ENCODE data around the gene DYRK1A. TPM values are rescaled to one million over a fixed set of nuclear protein-coding genes. Genes with fewer than 3 reads are reported as not detected.

The DYRK1A gene
- polyA plus RNA-seq, 1 donor (not counting 4 experiments of a cell fraction or from before 2014, with no cell fraction given) = 25.3 TPM

DNA sequence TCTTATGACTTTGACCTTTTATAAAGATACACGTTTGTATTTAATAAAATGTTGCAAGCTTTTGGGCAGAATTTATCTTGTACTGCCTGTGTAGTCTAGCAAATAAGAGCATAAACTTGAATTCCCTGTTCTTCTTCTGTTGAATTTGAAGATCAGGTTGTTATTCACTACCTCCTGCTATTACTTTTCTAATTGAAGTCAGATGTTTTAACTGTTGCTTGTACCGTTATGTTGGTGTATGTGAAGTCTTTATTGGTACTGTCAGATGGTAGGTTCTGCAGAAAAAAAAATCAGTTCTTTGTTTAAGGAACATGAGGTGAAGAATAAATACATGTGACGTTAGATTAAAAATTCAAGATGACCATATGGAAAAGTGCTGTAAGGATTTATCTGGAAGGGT is 69.1 kb downstream of the DYRK1A start:
- dilution Hi-C loops (cut with MboI; ENCODE audit: extremely low pct_ligation_motif_present, low sequenced_read_pairs) = no loop called here
- Histone ChIP-seq H3K9me3 (ENCODE audit: control insufficient read depth, low read depth, low read length) (no peaks in the 10 kb centered on the region), H3K27me3 (ENCODE audit: control insufficient read depth, extremely low read depth, insufficient read depth, low read length) (no peaks in the 10 kb centered on the region), H3K36me3 (ENCODE audit: control insufficient read depth in 2 of 2, extremely low read depth in 1 of 2, insufficient read depth in 2 of 2, low read length in 2 of 2) (peaks cover 0 to 2% of the 10 kb centered on the region in 2 experiments), H3K79me2 (ENCODE audit: control insufficient read depth, insufficient read depth, low read length) (peaks cover 92% of the 10 kb centered on the region), H2AFZ (ENCODE audit: control insufficient read depth, low read length) (no peak overlapping the region), H3K4me1 (ENCODE audit: control insufficient read depth, extremely low read depth, insufficient read depth, low read length) (peaks cover 6% of the 10 kb centered on the region), H3K27ac (ENCODE audit: control insufficient read depth, insufficient read depth, low read length) (no peak overlapping the region), H3K9ac (ENCODE audit: control insufficient read depth, extremely low read depth, insufficient read depth, low read length) (no peak overlapping the region), H3K9me1 (ENCODE audit: control insufficient read depth, extremely low read depth, insufficient read depth, low read length) (no peaks in the 10 kb centered on the region), H3K4me3 (ENCODE audit: control insufficient read depth in 2 of 3, extremely low read depth in 1 of 3, insufficient read depth in 2 of 3, low read depth in 1 of 3, low read length in 3 of 3) (no peak overlapping the region), H3K4me2 (ENCODE audit: control insufficient read depth, extremely low read depth, insufficient read depth, low read depth, low read length) (no peak overlapping the region), H4K20me1 (ENCODE audit: control insufficient read depth, extremely low read depth, insufficient read depth, low read length) (peaks cover 10% of the 10 kb centered on the region)
- FAIRE-seq = no peak
- DNase-seq (ENCODE audit: low read depth, low spot score) = no peak
- TF ChIP-seq, protein P1, sequence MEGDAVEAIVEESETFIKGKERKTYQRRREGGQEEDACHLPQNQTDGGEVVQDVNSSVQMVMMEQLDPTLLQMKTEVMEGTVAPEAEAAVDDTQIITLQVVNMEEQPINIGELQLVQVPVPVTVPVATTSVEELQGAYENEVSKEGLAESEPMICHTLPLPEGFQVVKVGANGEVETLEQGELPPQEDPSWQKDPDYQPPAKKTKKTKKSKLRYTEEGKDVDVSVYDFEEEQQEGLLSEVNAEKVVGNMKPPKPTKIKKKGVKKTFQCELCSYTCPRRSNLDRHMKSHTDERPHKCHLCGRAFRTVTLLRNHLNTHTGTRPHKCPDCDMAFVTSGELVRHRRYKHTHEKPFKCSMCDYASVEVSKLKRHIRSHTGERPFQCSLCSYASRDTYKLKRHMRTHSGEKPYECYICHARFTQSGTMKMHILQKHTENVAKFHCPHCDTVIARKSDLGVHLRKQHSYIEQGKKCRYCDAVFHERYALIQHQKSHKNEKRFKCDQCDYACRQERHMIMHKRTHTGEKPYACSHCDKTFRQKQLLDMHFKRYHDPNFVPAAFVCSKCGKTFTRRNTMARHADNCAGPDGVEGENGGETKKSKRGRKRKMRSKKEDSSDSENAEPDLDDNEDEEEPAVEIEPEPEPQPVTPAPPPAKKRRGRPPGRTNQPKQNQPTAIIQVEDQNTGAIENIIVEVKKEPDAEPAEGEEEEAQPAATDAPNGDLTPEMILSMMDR (optimal IDR thresholded peaks at IDR 0.05 in 1 of 3, IDR thresholded peaks at IDR 0.05 in 1 of 3, conservative IDR thresholded peaks at IDR 0.05 in 1 of 3; ENCODE audit: extremely low read depth in 1 of 3, insufficient read depth in 2 of 3, low read length in 3 of 3) = no peak
- no peak for TF ChIP-seq EZH2 (IDR thresholded peaks at IDR 0.05; ENCODE audit: low read length)

DNA sequence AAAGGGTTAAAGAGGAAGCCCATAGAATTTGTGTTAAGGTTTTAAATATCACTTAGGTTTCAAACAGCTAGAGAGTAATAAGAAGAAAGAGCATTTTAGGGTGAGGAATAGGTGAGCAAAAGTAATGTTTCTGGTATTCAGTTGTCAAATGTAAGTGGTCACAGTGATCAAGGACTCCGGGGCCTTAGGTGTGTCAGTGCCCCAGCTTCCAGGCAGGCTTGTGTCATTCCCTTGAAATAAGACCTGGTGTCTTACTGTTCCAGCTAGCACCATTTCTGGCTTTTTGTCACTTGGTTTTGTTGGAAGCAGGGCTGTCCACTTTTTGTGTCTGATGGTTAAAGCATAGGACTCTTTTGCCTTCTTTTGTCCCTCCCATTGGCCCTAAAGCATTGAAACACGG is 69.6 kb downstream of the DYRK1A start:
- H4K20me1 ChIP-seq (ENCODE audit: control insufficient read depth, extremely low read depth, insufficient read depth, low read length) = peaks cover 8% of the 10 kb centered on the region
- peaks cover 1% of the 10 kb centered on the region for H3K4me1 ChIP-seq (ENCODE audit: control insufficient read depth, extremely low read depth, insufficient read depth, low read length)
- H3K27ac ChIP-seq (ENCODE audit: control insufficient read depth, insufficient read depth, low read length) = no peak overlapping the region
- H3K4me2 ChIP-seq (ENCODE audit: control insufficient read depth, extremely low read depth, insufficient read depth, low read depth, low read length) = no peak overlapping the region
- DNase-seq (ENCODE audit: low read depth, low spot score) (no peak), FAIRE-seq (no peak)
- no peaks in the 10 kb centered on the region for H3K9me1 ChIP-seq (ENCODE audit: control insufficient read depth, extremely low read depth, insufficient read depth, low read length)
- no peak overlapping the region for H3K4me3 ChIP-seq (ENCODE audit: control insufficient read depth in 2 of 3, extremely low read depth in 1 of 3, insufficient read depth in 2 of 3, low read depth in 1 of 3, low read length in 3 of 3)
- H3K9me3 ChIP-seq (ENCODE audit: control insufficient read depth, low read depth, low read length) = no peaks in the 10 kb centered on the region
- peaks cover 95% of the 10 kb centered on the region for H3K79me2 ChIP-seq (ENCODE audit: control insufficient read depth, insufficient read depth, low read length)
- TF ChIP-seq, protein P1 (optimal IDR thresholded peaks at IDR 0.05 in 1 of 3, IDR thresholded peaks at IDR 0.05 in 1 of 3, conservative IDR thresholded peaks at IDR 0.05 in 1 of 3; ENCODE audit: extremely low read depth in 1 of 3, insufficient read depth in 2 of 3, low read length in 3 of 3) = no peak
- no peak for TF ChIP-seq EZH2 (IDR thresholded peaks at IDR 0.05; ENCODE audit: low read length)
- H3K9ac ChIP-seq (ENCODE audit: control insufficient read depth, extremely low read depth, insufficient read depth, low read length) = no peak overlapping the region
- peaks cover 0 to 2% of the 10 kb centered on the region in 2 experiments for H3K36me3 ChIP-seq (ENCODE audit: control insufficient read depth in 2 of 2, extremely low read depth in 1 of 2, insufficient read depth in 2 of 2, low read length in 2 of 2)
- H3K27me3 ChIP-seq (ENCODE audit: control insufficient read depth, extremely low read depth, insufficient read depth, low read length) = no peaks in the 10 kb centered on the region
- dilution Hi-C loops (cut with MboI; ENCODE audit: extremely low pct_ligation_motif_present, low sequenced_read_pairs) = no loop called here
- H2AFZ ChIP-seq (ENCODE audit: control insufficient read depth, low read length) = no peak overlapping the region
